CD4-positive, alpha-beta T cell treated with Interleukin-17A for 1 hour (primary cell): ENCODE results near the gene CYP4F22.
"Not testable (repeated sequence)": the region's sequence is repeated elsewhere in the genome, so short reads cannot be mapped to it uniquely, and the experiment has no call there.

ENCODE experiments used
- DNase-seq: peaks from one replicate; pipeline ENCODE4 v3.0.0-alpha.2; 2020

CYP4F22 gene

GRCh38 chr19:15583346-15583745 is 75.0 kb downstream of the CYP4F22 start:
- no peak for DNase-seq

GRCh38 chr19:15584095-15584494 is 75.8 kb downstream of the CYP4F22 start:
- no peak for DNase-seq

- peak; percentile 78 for DNase-seq
Observed at GRCh38 chr19:15584541-15585115, 76.3 kb downstream of the CYP4F22 start.

GRCh38 chr19:15587663-15588062 is 79.3 kb downstream of the CYP4F22 start:
- peak; percentile 27 for DNase-seq

DNA sequence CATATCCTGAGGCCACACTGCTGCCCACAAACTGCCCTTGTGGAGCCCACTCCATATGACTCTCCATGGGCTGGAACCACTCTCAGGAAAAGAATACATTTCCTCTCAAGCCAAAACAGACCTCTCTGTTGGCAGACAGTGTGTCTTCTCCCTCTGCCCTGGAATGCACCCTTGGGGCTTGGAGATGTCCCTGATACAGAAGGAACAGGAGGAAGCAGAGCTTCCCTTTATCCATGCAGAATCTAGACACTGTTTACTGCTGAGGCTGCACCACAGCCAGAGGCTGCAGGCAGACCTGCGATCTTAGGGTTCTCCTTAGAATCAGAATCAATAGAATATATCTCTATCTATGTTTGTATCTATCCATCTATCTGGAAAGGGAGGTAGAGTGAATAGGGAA is 79.9 kb downstream of the CYP4F22 start:
- no peak for DNase-seq

DNA sequence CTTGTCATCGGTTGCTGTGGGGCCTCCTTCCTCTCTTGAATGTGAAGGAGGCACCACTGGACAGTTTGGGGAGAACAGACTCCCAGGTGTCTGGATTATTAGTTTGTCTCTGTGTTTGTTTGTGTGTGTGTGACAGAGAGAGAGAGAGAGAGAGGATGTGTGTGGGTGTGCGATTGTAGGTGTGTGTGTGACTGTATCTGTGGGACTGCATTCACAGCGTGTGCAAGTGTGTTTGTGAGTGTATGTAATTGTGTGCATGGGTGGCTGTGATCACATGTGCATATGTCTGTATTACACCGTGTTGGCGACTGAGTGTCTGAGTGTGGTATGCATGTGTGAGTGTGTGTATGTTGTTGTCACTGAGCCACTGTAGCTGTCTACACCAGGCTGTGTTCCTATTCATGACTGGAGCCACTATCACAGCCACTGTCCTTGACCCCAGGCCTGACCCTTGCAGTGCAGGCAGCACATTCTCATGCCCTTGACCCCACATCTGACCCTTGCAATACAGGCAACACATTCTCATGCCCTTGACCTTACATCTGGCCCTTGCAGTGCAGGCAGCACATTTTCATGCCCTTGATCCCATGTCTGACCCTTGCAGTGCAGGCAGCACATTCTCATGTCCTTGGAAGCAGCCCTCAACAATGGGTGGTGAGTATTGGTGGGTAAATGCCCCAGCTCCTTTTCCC is 81.6 kb downstream of the CYP4F22 start:
- no peak for DNase-seq

GRCh38 chr19:15591796-15592195 is 83.5 kb downstream of the CYP4F22 start:
- DNase-seq: no peak

DNA sequence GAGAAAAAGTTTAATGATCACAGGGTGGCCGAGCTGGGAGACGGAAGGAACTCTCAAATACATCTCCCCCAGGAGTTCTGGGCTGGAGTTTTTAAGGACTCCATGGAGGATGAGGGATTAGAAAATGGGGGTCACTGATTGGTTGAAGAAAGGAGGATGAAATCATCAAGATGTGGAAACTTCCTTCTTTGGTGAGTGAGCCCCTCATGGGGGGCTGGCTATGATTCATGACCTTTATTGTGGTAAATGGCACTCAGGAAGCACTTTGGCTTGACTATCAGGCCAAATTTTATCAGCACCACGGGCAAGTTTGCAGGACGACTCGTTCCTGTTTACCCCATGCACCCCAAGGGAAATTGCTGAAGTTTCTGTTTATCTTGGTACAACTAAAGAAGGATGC is 84.2 kb downstream of the CYP4F22 start:
- DNase-seq: not testable (repeated sequence)

- not testable (repeated sequence) for DNase-seq
Observed at GRCh38 chr19:15593766-15594165, 85.4 kb downstream of the CYP4F22 start.

DNA sequence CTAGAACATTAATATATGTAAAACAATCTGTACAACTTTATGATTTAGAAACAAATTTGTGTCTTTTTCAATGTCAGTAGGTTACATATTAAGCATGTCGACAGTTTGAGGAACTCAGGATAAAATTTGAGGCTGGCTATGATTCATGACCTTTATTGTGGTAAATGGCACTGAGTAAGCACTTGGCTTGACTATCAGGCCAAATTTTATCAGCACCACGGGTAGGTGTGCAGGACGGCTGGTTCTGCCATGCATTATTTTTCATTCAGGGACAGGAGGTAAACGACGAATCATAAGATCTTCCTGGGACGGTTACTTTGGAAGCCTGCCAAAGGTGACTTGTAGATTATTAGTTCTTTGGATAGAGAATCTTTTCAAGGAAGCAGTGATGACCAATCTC is 86.7 kb downstream of the CYP4F22 start:
- no peak for DNase-seq
